ENCODE data around the gene CCL18. TPM values are rescaled to one million over a fixed set of nuclear protein-coding genes. Genes with fewer than 3 reads are reported as not detected.

CCL18 gene
- total and polyA plus RNA-seq, 9 of the 15 experiments (the other 6 are each of a cell fraction or from before 2014, with no cell fraction given), result not detected

DNA sequence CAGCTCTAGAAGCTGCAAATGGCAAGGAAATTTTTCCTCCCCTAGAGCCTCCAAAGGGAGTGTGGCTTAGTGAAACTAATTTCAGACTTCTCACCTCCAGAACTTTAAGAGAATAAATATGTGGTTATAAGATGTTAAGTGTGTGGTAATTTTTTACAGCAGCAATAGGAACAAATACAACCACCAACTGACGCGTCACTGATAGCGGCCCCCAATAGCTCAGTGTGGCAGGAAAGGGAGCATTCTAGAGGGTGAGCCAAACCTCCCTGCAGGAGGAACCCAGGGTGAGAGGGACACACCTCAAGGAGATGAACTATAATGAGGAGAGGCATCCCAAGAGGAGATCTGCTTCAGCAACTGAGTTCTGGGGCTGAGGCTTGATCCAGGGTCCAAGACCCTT is 43.6 kb downstream of the CCL18 start:
- H3K9ac ChIP-seq (ENCODE audit: insufficient read depth in 1 of 2, low read depth in 2 of 2, low read length in 2 of 2), result no peak overlapping the region
- H3K79me2 ChIP-seq (ENCODE audit: control insufficient read depth, insufficient read depth, low read length), result no peaks in the 10 kb centered on the region
- H3K9me3 ChIP-seq (replicated peaks; ENCODE audit: control insufficient read depth, insufficient read depth, low read depth, low read length), result no peaks in the 10 kb centered on the region
- POLR2A ChIA-PET, result no interaction called here
- H3K4me1 ChIP-seq (replicated peaks in 1 of 2; ENCODE audit: control insufficient read depth in 2 of 2, insufficient read depth in 2 of 2, low read length in 2 of 2), result no peaks in the 10 kb centered on the region
- no TSS peak for BruUV-seq (replicated peaks)
- no peaks in the 10 kb centered on the region for H3K36me3 ChIP-seq (ENCODE audit: control insufficient read depth, insufficient read depth, low read length)
- H4K20me1 ChIP-seq (replicated peaks; ENCODE audit: control insufficient read depth, insufficient read depth, low read length), result no peaks in the 10 kb centered on the region
- H3K9me1 ChIP-seq (ENCODE audit: control insufficient read depth, insufficient read depth, low read length), result no peaks in the 10 kb centered on the region
- H3K4me2 ChIP-seq (ENCODE audit: insufficient read depth, low read length), result no peak overlapping the region
- CTCF ChIA-PET (ENCODE audit: low intra/inter-chr PET ratio), result no interaction called here
- FAIRE-seq, result no peak
- H2AFZ ChIP-seq (ENCODE audit: low read depth, low read length), result no peak overlapping the region
- H3K27me3 ChIP-seq (ENCODE audit: control insufficient read depth in 2 of 2, insufficient read depth in 2 of 2, low read length in 2 of 2), result no peaks in the 10 kb centered on the region
- no peak for TF ChIP-seq ZNF384 (IDR thresholded peaks at IDR 0.05; ENCODE audit: low read depth, low read length)
- TF ChIP-seq ATF7 (IDR thresholded peaks at IDR 0.05), result no peak
- TF ChIP-seq RUNX1 (IDR thresholded peaks at IDR 0.05; ENCODE audit: low read depth), result no peak
- TF ChIP-seq ZNF175 (CRISPR knock-in tag; IDR thresholded peaks at IDR 0.05; ENCODE audit: low read depth), result no peak
- no peak for TF ChIP-seq SP2 (IDR thresholded peaks at IDR 0.05; ENCODE audit: extremely low read depth, low read depth, low read length, poor library complexity, severe bottlenecking)
- TF ChIP-seq SNIP1 (IDR thresholded peaks at IDR 0.05; ENCODE audit: low read depth), result no peak
- no peak for TF ChIP-seq JUNB (CRISPR knock-in tag; conservative IDR thresholded peaks at IDR 0.05)
- TF ChIP-seq FOXJ2 (tag; IDR thresholded peaks at IDR 0.05), result no peak
- TF ChIP-seq, protein P1, sequence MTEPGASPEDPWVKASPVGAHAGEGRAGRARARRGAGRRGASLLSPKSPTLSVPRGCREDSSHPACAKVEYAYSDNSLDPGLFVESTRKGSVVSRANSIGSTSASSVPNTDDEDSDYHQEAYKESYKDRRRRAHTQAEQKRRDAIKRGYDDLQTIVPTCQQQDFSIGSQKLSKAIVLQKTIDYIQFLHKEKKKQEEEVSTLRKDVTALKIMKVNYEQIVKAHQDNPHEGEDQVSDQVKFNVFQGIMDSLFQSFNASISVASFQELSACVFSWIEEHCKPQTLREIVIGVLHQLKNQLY (CRISPR knock-in tag; conservative IDR thresholded peaks at IDR 0.05), result no peak
- no peak for TF ChIP-seq DNMT1 (IDR thresholded peaks at IDR 0.05)
- TF ChIP-seq, protein P2, sequence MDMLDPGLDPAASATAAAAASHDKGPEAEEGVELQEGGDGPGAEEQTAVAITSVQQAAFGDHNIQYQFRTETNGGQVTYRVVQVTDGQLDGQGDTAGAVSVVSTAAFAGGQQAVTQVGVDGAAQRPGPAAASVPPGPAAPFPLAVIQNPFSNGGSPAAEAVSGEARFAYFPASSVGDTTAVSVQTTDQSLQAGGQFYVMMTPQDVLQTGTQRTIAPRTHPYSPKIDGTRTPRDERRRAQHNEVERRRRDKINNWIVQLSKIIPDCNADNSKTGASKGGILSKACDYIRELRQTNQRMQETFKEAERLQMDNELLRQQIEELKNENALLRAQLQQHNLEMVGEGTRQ (CRISPR knock-in tag; IDR thresholded peaks at IDR 0.05), result no peak
- TF ChIP-seq ZNF184 (CRISPR knock-in tag; IDR thresholded peaks at IDR 0.05), result no peak
- in situ Hi-C loops (cut with MboI) (no loop called here), intact Hi-C loops (cut with micrococcal nuclease) (no loop called here)
- ATAC-seq, result no peak
- WGBS (ENCODE audit: insufficient coverage, low coverage, missing lambda C conversion rate), result 4% methylated on average over 3 of the region's 3 CpGs
- no peak for DNase-seq (ENCODE audit: extremely low read depth in 1 of 4, low spot score in 3 of 4)
- H3K27ac ChIP-seq (ENCODE audit: extremely low read depth, low read depth, low read length), result no peak overlapping the region
- H3K4me3 ChIP-seq, result no peak overlapping the region
